Mucosa of rectum (tissue), 2 donors: ENCODE data around the gene SH3RF3.
"Not testable (repeated sequence)": the region's sequence is repeated elsewhere in the genome, so short reads cannot be mapped to it uniquely, and the experiment has no call there.

Source experiments
- H3K27ac ChIP-seq, 2 donors: one replicate each; pipeline ENCODE4 v1.7.0; 2013; ENCODE audit warnings: inconsistent platforms in 2 of 2, low read depth in 2 of 2, low read length in 2 of 2
- H3K27me3 ChIP-seq, 2 donors: one replicate each; pipeline ENCODE4 v1.7.0; 2013; ENCODE audit warnings: low read length in 2 of 2; ENCODE audit not compliant: control insufficient read depth in 2 of 2, insufficient read depth in 2 of 2
- H3K36me3 ChIP-seq, 2 donors: one replicate each; pipeline ENCODE4 v1.7.0; 2013; ENCODE audit warnings: low read length in 2 of 2; ENCODE audit not compliant: control insufficient read depth in 2 of 2, insufficient read depth in 2 of 2
- H3K4me1 ChIP-seq, 2 donors: one replicate each; pipeline ENCODE4 v1.7.0; 2013; ENCODE audit warnings: low read length in 2 of 2, mild to moderate bottlenecking in 1 of 2; ENCODE audit not compliant: control insufficient read depth in 2 of 2, insufficient read depth in 2 of 2
- H3K4me3 ChIP-seq, 2 donors: one replicate each; pipeline ENCODE4 v1.7.0; 2013; ENCODE audit warnings: low read length in 2 of 2
- H3K9ac ChIP-seq, 2 donors: one replicate each; pipeline ENCODE4 v1.7.0; 2013; ENCODE audit warnings: low read length in 2 of 2, low read depth in 1 of 2, mild to moderate bottlenecking in 1 of 2
- H3K9me3 ChIP-seq, 2 donors: one replicate each; pipeline ENCODE4 v1.7.0; 2013; ENCODE audit warnings: low read length in 2 of 2; ENCODE audit not compliant: control insufficient read depth in 2 of 2
- donor health status: healthy.
- donor health status: Normal muscosa, but diverticular disease.

SH3RF3 gene

DNA sequence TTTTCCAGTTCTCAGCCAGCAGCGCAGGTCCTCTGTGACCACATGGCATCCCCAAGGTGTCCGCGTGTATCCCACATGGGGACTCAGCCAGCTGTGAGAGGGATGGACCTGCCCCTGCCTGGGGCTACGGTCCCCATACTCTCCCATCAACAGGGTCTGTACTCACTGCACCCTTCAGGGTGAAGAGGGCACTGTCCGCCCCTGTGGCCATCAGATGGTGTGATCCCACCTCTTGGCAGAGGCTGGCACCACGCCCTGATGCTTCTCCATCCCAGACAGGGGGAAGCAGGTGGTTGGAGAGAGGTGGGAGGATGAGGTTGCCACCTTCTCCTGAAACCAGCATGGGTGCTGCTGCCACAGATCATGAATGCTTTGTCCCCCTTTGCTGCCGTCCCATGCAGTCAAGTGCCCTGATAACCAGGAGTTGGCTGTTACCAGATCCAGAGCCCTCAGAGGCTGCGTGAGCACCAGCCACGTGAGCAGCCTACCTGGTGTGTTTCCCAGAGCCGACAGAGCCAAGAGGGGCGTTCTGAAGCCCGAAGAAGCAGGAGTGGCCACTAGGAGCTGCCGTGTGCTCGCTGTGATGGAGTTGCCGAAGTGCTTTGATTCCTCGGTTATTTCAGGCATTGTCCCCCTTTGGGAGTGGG lies 93.9 kb downstream of the SH3RF3 start:
- Histone ChIP-seq H3K36me3 (no peaks in the 10 kb centered on the region), H3K4me3 (no peak overlapping the region), H3K27me3 (no peaks in the 10 kb centered on the region), H3K27ac (no peak overlapping the region), H3K9me3 (no peaks in the 10 kb centered on the region), H3K4me1 (peaks cover 0 to 4% of the 10 kb centered on the region in 2 donors), H3K9ac (no peak overlapping the region)

DNA sequence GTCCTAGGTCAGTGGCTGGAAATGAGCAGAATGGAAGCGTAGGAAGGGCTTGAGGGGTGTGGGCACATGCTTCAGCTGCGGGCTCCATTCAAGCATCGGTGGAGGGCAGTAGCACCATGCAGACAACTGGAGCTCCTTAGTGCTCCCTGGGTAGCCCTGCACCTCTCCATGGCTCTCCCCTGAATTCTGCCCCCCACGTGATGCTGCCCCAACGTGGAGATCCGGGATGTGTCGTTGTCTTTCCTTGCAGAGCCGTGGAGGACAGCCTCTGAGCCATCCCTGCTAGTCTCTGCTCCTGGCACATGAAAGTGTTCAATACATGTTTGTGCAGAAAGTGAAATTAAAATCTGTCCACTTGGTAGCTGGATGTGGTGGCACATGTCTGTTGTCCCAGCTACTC lies 94.5 kb downstream of the SH3RF3 start:
- no peak overlapping the region for H3K27ac ChIP-seq
- no peak overlapping the region for H3K9ac ChIP-seq
- H3K4me3 ChIP-seq, result no peak overlapping the region
- no peaks in the 10 kb centered on the region for H3K9me3 ChIP-seq
- H3K36me3 ChIP-seq, result no peaks in the 10 kb centered on the region
- peaks cover 0 to 4% of the 10 kb centered on the region in 2 donors for H3K4me1 ChIP-seq
- H3K27me3 ChIP-seq, result no peaks in the 10 kb centered on the region

DNA sequence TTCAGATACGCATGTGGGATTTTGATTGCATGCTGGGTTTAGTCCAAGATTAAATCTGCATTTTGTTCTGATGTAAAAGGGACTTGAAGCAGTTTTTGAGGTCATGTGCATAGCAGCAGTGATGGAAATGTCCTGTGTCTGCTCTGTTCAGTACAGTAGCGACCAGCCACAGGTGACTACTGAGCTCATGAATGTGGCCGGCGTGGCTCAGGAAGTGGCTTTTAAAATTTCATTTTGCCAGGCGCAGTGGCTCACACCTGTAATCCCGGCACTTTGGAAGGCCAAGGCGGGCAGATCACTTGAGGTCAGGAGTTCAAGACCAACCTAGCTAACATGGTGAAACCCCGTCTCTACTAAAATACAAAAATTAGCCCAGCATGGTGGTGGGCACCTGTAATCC lies 95.3 kb downstream of the SH3RF3 start:
- H3K4me1 ChIP-seq, H3K9ac ChIP-seq, H3K27ac ChIP-seq: not testable (repeated sequence)

DNA sequence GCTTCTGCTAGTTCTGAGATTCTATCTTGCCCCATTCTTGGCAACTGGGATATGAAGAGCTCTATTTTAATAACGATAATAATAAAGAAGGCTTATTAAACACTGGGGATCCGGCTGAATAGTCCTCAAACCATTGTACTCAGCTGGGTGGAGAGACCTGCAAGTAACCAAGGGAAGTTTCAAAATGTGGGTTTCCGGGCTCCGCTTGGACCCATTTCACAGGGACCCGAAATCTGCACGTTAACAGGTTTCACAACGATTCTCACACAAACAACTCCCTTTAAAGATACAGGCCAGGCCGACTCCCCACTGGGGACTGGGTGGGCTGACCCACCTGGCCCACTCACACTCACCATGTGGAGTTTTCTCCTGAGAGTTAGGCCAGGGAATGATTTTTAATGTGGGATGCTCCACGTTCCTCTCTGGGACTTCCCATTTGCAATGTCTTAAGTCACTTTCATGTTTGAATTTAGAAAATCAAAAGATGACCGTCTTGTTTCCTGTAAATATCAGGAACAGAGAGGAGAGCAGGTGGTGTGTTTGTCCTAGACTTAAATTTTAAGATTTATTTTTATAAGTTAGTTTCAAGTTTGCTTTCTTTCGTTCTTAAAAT lies 96.3 kb downstream of the SH3RF3 start:
- Histone ChIP-seq H3K9ac (no peak overlapping the region), H3K36me3 (no peaks in the 10 kb centered on the region), H3K4me1 (no peaks in the 10 kb centered on the region), H3K27ac (no peak overlapping the region), H3K9me3 (no peaks in the 10 kb centered on the region), H3K4me3 (no peak overlapping the region), H3K27me3 (no peaks in the 10 kb centered on the region)

More for the DNA sequence above, 95.3 kb downstream of the SH3RF3 start:
- H3K4me3 ChIP-seq, H3K36me3 ChIP-seq, H3K9me3 ChIP-seq, H3K27me3 ChIP-seq: not testable (repeated sequence)

DNA sequence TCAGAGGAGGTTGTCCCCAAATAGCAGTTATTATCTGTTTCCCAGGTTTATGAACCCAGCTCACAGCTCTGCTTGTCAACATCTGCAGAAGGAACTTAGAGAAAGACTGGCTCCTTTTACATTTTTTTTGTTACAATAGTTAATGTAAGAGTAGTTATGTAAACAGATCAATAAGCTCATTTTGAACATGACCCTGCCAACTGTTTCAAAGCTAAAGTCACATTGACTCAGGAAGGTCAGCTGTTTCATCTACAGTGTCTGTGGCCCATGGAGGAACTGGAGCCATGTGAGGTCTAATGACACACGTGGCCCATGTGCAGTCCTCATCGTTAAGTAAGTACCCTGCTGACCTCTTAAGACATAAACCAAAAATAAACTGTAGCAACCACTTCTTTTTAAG lies 97.1 kb downstream of the SH3RF3 start:
- Histone ChIP-seq H3K27ac (no peak overlapping the region), H3K27me3 (no peaks in the 10 kb centered on the region), H3K9ac (no peak overlapping the region), H3K4me3 (no peak overlapping the region), H3K36me3 (no peaks in the 10 kb centered on the region), H3K9me3 (no peaks in the 10 kb centered on the region), H3K4me1 (no peaks in the 10 kb centered on the region)

DNA sequence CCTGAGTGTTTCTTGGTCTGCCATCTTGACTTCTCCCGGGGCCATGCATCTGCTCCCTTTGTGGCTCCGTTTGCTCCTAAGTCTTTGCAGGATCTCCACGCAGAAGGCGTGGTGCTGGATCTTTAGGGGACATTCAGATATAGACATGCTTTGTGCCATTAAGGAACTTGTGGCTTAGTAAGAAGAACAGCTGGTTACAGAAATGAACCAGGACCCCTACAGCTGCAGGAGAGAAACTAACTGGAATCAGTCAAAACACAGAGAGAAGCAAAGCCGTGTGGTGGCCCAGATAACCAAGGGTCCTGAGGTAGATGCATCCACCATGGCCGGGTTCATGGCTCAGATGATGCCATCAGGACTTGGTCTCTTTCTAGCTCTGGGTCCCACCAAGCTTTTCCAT lies 97.6 kb downstream of the SH3RF3 start:
- no peak overlapping the region for H3K9ac ChIP-seq

DNA sequence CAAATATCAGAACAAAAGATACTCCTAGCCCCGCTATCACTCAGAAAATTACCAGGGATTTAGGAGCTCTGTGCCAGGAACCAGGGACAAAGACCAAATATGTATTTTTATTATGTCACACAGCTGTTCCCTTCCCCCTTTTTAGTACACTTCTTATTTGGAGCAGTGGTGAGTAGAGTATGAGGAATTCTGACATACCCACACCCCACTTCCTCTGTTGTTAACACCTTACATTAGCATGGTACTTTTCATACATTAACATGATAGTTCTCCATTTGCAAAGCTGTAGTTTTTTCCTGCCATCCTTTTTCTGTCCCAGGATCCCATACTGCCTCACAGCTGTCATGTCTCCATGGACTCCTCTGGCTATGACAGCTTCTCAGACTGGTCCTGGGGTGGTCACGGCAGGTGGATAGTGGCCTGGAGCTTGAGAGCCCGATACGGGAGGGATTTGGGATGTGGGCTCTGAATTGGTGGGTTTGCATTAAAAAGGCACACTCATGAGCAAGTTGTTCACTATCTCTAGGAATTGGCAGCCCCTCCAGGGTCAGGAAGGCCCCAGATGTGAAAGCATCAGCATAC lies 100.2 kb downstream of the SH3RF3 start:
- no peaks in the 10 kb centered on the region for H3K36me3 ChIP-seq
- H3K4me1 ChIP-seq, result no peaks in the 10 kb centered on the region
- no peak overlapping the region for H3K9ac ChIP-seq
- H3K9me3 ChIP-seq, result no peaks in the 10 kb centered on the region
- H3K27ac ChIP-seq, result no peak overlapping the region
- no peaks in the 10 kb centered on the region for H3K27me3 ChIP-seq
- H3K4me3 ChIP-seq, result no peak overlapping the region

More for the DNA sequence above, 97.6 kb downstream of the SH3RF3 start:
- Histone ChIP-seq H3K27me3 (no peaks in the 10 kb centered on the region), H3K36me3 (no peaks in the 10 kb centered on the region), H3K4me1 (no peaks in the 10 kb centered on the region), H3K9me3 (no peaks in the 10 kb centered on the region), H3K4me3 (no peak overlapping the region), H3K27ac (no peak overlapping the region)

DNA sequence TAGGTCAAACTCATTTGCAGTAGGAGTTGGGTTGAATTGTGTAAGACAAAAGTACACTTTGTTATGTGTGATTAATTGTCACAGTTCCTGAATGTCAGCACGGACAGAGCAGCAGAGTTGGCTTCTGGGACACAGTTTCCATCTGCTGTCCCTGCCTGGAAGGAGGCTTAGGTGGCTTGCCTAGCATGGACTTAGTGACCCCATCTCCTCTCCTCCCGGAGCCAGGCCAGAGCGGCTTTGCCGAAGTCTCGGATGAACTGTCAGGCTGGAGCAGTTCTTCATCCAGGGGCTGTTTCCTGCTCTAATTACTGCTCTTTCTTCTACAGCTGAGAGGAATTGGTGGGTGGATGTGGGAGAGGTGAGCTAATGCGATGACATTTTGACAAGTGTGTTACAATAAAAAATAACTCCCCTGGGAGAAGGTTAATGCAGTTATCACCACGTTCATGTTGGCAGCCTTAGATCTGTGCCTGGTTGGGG lies 102.0 kb downstream of the SH3RF3 start:
- Histone ChIP-seq H3K36me3 (no peaks in the 10 kb centered on the region), H3K27me3 (no peaks in the 10 kb centered on the region), H3K9me3 (no peaks in the 10 kb centered on the region), H3K4me1 (no peaks in the 10 kb centered on the region), H3K4me3 (no peak overlapping the region), H3K9ac (no peak overlapping the region), H3K27ac (no peak overlapping the region)

DNA sequence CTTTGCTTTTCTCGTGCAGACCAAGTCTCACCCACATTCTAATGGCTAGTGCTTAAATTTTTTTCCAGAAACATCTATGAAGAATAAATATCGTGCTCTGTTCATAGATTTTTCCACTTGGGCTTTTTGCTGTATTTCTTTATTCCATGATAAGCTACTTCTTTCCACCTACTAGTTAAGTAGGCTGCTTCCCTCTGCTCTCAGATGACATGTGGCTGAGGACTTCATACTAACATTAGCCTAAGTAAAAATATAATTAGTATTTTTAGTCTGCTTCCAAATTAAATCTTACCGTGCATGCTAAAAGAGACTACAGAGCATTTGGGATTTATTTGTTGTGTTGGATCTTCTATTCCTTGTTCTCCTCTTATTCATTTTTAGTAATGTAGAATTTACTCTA lies 102.4 kb downstream of the SH3RF3 start:
- Histone ChIP-seq H3K9ac (no peak overlapping the region), H3K27me3 (no peaks in the 10 kb centered on the region), H3K4me1 (no peaks in the 10 kb centered on the region), H3K36me3 (no peaks in the 10 kb centered on the region), H3K27ac (no peak overlapping the region), H3K4me3 (no peak overlapping the region), H3K9me3 (no peaks in the 10 kb centered on the region)

DNA sequence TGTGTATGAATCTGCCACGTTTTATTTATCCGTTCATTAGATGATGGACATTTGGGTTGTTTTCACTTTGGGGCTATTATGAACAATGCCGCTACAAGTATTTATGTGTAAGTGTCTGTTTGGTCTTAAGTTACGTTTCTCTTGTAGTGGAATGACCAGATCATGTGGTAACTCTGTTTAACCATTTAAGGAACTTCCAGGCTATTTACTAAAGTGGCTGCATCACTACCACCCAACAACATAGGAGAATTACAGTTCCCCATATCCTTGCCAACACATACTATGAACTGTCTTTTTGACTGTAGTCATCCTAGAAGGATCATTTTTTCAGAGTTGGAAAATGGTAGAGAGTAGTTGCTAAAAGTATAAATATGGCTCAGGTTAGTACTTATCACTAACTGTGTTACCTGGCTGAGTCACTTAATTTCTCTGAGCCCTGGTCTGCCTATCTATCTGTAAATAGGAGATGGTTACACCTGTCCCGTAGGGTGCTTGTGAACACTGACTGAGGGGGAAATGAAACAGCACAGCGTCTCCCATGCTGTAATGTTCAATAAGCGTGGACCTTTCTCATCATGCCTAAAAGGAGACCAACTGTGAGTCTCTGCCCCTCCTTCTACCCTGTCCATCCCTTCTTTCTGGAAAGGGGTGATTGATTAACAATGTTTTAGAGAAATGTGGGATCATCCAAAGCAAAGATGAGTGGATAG lies 103.1 kb downstream of the SH3RF3 start:
- Histone ChIP-seq H3K4me3 (no peak overlapping the region), H3K9me3 (no peaks in the 10 kb centered on the region), H3K36me3 (no peaks in the 10 kb centered on the region), H3K4me1 (no peaks in the 10 kb centered on the region), H3K27me3 (no peaks in the 10 kb centered on the region), H3K27ac (no peak overlapping the region), H3K9ac (no peak overlapping the region)
